CD4-positive, alpha-beta T cell treated with Interleukin-6 for 4 hours (primary cell): ENCODE measurements around the gene DCDC2.
A peak's percentile ranks its signal among the peaks of the same experiment; 100 is the strongest.
"Not testable (repeated sequence)": the region's sequence is repeated elsewhere in the genome, so short reads cannot be mapped to it uniquely, and the experiment has no call there.

ENCODE experiments used
- DNase-seq: peaks from one replicate; pipeline ENCODE4 v3.0.0-alpha.2; 2020; ENCODE audit warnings: mixed read lengths

The DCDC2 gene

GRCh38 chr6:24323632-24324337 lies 34.1 kb downstream of the DCDC2 start:
- DNase-seq = no peak

GRCh38 chr6:24322924-24323323 lies 34.9 kb downstream of the DCDC2 start:
- DNase-seq = no peak

- not testable (repeated sequence) for DNase-seq
Measured at GRCh38 chr6:24322446-24322845, 35.4 kb downstream of the DCDC2 start.

GRCh38 chr6:24321538-24322162 lies 36.2 kb downstream of the DCDC2 start:
- DNase-seq = no peak

- DNase-seq = no peak
Measured at GRCh38 chr6:24313251-24314141, 44.4 kb downstream of the DCDC2 start.

GRCh38 chr6:24311775-24312174 lies 46.1 kb downstream of the DCDC2 start:
- not testable (repeated sequence) for DNase-seq

GRCh38 chr6:24307881-24308280 lies 50.0 kb downstream of the DCDC2 start:
- no peak for DNase-seq

- DNase-seq = no peak
Measured at GRCh38 chr6:24306936-24307335, 50.9 kb downstream of the DCDC2 start.

- no peak for DNase-seq
Measured at GRCh38 chr6:24306038-24306437, 51.8 kb downstream of the DCDC2 start.

GRCh38 chr6:24296944-24297343 lies 60.9 kb downstream of the DCDC2 start:
- no peak for DNase-seq

- not testable (repeated sequence) for DNase-seq
Measured at GRCh38 chr6:24293852-24294251, 64.0 kb downstream of the DCDC2 start.

- no peak for DNase-seq
Measured at GRCh38 chr6:24287239-24287638, 70.6 kb downstream of the DCDC2 start.

- no peak for DNase-seq
Measured at GRCh38 chr6:24284006-24284405, 73.9 kb downstream of the DCDC2 start.

- DNase-seq = peak; percentile 30
Measured at GRCh38 chr6:24283043-24283985, 74.5 kb downstream of the DCDC2 start.

GRCh38 chr6:24274441-24275083 lies 83.3 kb downstream of the DCDC2 start:
- no peak for DNase-seq

- DNase-seq = no peak
Measured at GRCh38 chr6:24273096-24273870, 84.6 kb downstream of the DCDC2 start.

GRCh38 chr6:24272553-24272952 lies 85.3 kb downstream of the DCDC2 start:
- DNase-seq = no peak

- DNase-seq = no peak
Measured at GRCh38 chr6:24272148-24272547, 85.7 kb downstream of the DCDC2 start.

GRCh38 chr6:24270011-24270410 lies 87.8 kb downstream of the DCDC2 start:
- DNase-seq = no peak

- DNase-seq = not testable (repeated sequence)
Measured at GRCh38 chr6:24258214-24258613, 99.6 kb downstream of the DCDC2 start.

GRCh38 chr6:24257282-24257681 lies 100.6 kb downstream of the DCDC2 start:
- no peak for DNase-seq
